ENCODE measurements around the gene RLIM. TPM values are rescaled to one million over a fixed set of nuclear protein-coding genes. Genes with fewer than 3 reads are reported as not detected.
"Not testable (repeated sequence)": the region's sequence is repeated elsewhere in the genome, so short reads cannot be mapped to it uniquely, and the experiment has no call there.

The RLIM gene
- total RNA-seq = 10 to 100 TPM; 43.2 to 49.5 (median 47.9) TPM
- total RNA-seq (2013) = 48.1 TPM

- H3K4me3 Mint-ChIP-seq = peak within 1 kb of the TSS; percentile 99
- peak within 1 kb of the TSS; percentile 92 for H3K4me3 ChIP-seq (ENCODE audit: low read length)
- H3K36me3 ChIP-seq (ENCODE audit: control insufficient read depth, insufficient read depth, low read length) = no peaks in the 10 kb centered on the region
- intact Hi-C loops (cut with micrococcal nuclease) = loop anchor here (5.0 to 10.0 kb wide), 2 partner anchors 322 to 660 kb away; partner anchors contain the start of gene UPRT
- peaks cover 17 to 20% of the 10 kb centered on the region in 2 donors for H3K4me1 Mint-ChIP-seq
- H3K9me3 ChIP-seq (ENCODE audit: control insufficient read depth, insufficient read depth, low read length) = no peaks in the 10 kb centered on the region
- peaks cover 5% of the 10 kb centered on the region for H3K4me1 ChIP-seq (ENCODE audit: control insufficient read depth, insufficient read depth, low read length)
- H3K9me3 Mint-ChIP-seq = no peaks in the 10 kb centered on the region
- H3K36me3 Mint-ChIP-seq = peaks cover 7% of the 10 kb centered on the region
- no peak for TF ChIP-seq CTCF (IDR thresholded peaks at IDR 0.05)
- peaks cover 0 to 3% of the 10 kb centered on the region in 2 donors for H3K27me3 Mint-ChIP-seq (ENCODE audit: low read depth in 2 of 2)
- peak within 1 kb of the TSS; percentile 100 for H3K27ac ChIP-seq (ENCODE audit: low read length)
- WGBS (ENCODE audit: insufficient coverage) = under 1% methylated on average over 64 of the region's 66 CpGs
- H3K27ac Mint-ChIP-seq = peak within 1 kb of the TSS; percentile 96 to 100
- DNase-seq = peak; percentile 83 to 95
- ATAC-seq = peak; percentile 83 to 94 (median 90)
- no peaks in the 10 kb centered on the region for H3K27me3 ChIP-seq (ENCODE audit: control insufficient read depth, insufficient read depth, low read length)
These were observed at the start of gene RLIM for GRCh38 chrX:74614093-74614909. RLIM (minus strand) TSS chrX:74614624; CDS start chrX:74595977, 18,647 bp downstream.

GRCh38 chrX:74656079-74656745, 41.8 kb upstream of the RLIM start:
- WGBS (ENCODE audit: insufficient coverage) = 85% methylated on average over 6 of the region's 6 CpGs
- Mint-ChIP-seq H3K27me3 (ENCODE audit: low read depth in 2 of 2) (peaks cover 0 to 2% of the 10 kb centered on the region in 2 donors), H3K9me3 (no peaks in the 10 kb centered on the region), H3K27ac (no peak overlapping the region), H3K36me3 (no peaks in the 10 kb centered on the region), H3K4me1 (no peaks in the 10 kb centered on the region), H3K4me3 (no peak overlapping the region)
- no peak for DNase-seq
- intact Hi-C loops (cut with micrococcal nuclease) = no loop called here
- H3K27ac ChIP-seq (ENCODE audit: low read length) = no peak overlapping the region
- H3K9me3 ChIP-seq (ENCODE audit: control insufficient read depth, insufficient read depth, low read length) = no peaks in the 10 kb centered on the region
- TF ChIP-seq CTCF (IDR thresholded peaks at IDR 0.05) = no peak
- H3K4me1 ChIP-seq (ENCODE audit: control insufficient read depth, insufficient read depth, low read length) = no peaks in the 10 kb centered on the region
- H3K27me3 ChIP-seq (ENCODE audit: control insufficient read depth, insufficient read depth, low read length) = peaks cover 2% of the 10 kb centered on the region
- H3K4me3 ChIP-seq (ENCODE audit: low read length) = no peak overlapping the region
- H3K36me3 ChIP-seq (ENCODE audit: control insufficient read depth, insufficient read depth, low read length) = no peaks in the 10 kb centered on the region
- ATAC-seq = no peak

- H3K27ac ChIP-seq (ENCODE audit: low read length); H3K9me3 ChIP-seq (ENCODE audit: control insufficient read depth, insufficient read depth, low read length); DNase-seq; H3K4me1 Mint-ChIP-seq; H3K36me3 ChIP-seq (ENCODE audit: control insufficient read depth, insufficient read depth, low read length); H3K9me3 Mint-ChIP-seq; H3K27ac Mint-ChIP-seq; H3K36me3 Mint-ChIP-seq; H3K4me3 ChIP-seq (ENCODE audit: low read length); H3K27me3 Mint-ChIP-seq (ENCODE audit: low read depth in 2 of 2); H3K27me3 ChIP-seq (ENCODE audit: control insufficient read depth, insufficient read depth, low read length); ATAC-seq; H3K4me1 ChIP-seq (ENCODE audit: control insufficient read depth, insufficient read depth, low read length); intact Hi-C loops (cut with micrococcal nuclease); H3K4me3 Mint-ChIP-seq: not testable (repeated sequence)
- WGBS (ENCODE audit: insufficient coverage) = 100% methylated on average over 2 of the region's 4 CpGs
These were observed 40.5 kb upstream of the RLIM start for GRCh38 chrX:74654953-74655352.

- H3K27ac ChIP-seq (ENCODE audit: low read length) = no peak overlapping the region
- no peak for DNase-seq
- no peaks in the 10 kb centered on the region for H3K9me3 ChIP-seq (ENCODE audit: control insufficient read depth, insufficient read depth, low read length)
- no peaks in the 10 kb centered on the region for H3K36me3 ChIP-seq (ENCODE audit: control insufficient read depth, insufficient read depth, low read length)
- ATAC-seq = no peak
- no peak overlapping the region for H3K4me3 ChIP-seq (ENCODE audit: low read length)
- Mint-ChIP-seq H3K27me3 (ENCODE audit: low read depth in 2 of 2) (peaks cover 23 to 63% of the 10 kb centered on the region in 2 donors), H3K36me3 (no peaks in the 10 kb centered on the region), H3K27ac (no peak overlapping the region), H3K4me1 (no peaks in the 10 kb centered on the region), H3K9me3 (no peaks in the 10 kb centered on the region), H3K4me3 (no peak overlapping the region)
- no peak for TF ChIP-seq CTCF (IDR thresholded peaks at IDR 0.05)
- no peaks in the 10 kb centered on the region for H3K27me3 ChIP-seq (ENCODE audit: control insufficient read depth, insufficient read depth, low read length)
- 84% methylated on average over 9 of the region's 9 CpGs for WGBS (ENCODE audit: insufficient coverage)
- intact Hi-C loops (cut with micrococcal nuclease) = no loop called here
- no peaks in the 10 kb centered on the region for H3K4me1 ChIP-seq (ENCODE audit: control insufficient read depth, insufficient read depth, low read length)
These were observed 22.4 kb upstream of the RLIM start for GRCh38 chrX:74636749-74637314.

Data from natural killer cell (primary cell).